ENCODE measurements around the gene LDB1.

Gene LDB1

DNA sequence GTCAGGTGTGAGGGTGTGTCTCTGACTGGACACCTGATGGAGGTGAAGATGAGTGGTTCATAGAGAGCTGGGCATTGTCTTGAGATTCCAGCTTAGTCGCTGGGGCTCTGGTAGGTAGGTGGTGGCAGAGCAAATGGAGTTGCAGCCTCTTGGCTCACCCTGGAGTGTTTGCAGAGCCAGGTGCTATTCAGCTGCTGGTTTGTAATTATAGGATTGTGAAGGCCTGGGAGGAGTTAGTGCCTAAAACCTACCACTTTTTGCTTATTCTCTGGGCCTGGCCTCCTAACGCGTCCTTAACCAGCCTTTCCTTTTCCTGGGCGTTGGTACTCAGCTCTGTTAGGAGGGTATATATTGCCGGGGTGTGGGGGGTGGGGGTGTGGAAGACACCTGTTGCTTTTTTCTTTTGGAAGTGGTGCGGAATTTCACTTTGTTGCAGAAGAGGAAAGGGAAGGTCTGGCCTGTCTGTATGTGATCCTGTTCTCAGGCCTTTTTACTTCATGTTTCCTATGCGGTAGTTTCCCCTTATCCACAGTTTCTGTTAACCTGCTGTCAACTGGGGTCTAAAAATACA is 15.9 kb upstream of the LDB1 start:
- no peak overlapping the region for H3K4me3 ChIP-seq (ENCODE audit: low read depth, low read length)
- TF ChIP-seq, protein P1, sequence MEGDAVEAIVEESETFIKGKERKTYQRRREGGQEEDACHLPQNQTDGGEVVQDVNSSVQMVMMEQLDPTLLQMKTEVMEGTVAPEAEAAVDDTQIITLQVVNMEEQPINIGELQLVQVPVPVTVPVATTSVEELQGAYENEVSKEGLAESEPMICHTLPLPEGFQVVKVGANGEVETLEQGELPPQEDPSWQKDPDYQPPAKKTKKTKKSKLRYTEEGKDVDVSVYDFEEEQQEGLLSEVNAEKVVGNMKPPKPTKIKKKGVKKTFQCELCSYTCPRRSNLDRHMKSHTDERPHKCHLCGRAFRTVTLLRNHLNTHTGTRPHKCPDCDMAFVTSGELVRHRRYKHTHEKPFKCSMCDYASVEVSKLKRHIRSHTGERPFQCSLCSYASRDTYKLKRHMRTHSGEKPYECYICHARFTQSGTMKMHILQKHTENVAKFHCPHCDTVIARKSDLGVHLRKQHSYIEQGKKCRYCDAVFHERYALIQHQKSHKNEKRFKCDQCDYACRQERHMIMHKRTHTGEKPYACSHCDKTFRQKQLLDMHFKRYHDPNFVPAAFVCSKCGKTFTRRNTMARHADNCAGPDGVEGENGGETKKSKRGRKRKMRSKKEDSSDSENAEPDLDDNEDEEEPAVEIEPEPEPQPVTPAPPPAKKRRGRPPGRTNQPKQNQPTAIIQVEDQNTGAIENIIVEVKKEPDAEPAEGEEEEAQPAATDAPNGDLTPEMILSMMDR (IDR thresholded peaks at IDR 0.05; ENCODE audit: low read depth, low read length, missing control alignments): no peak
- no peak for DNase-seq (ENCODE audit: low read depth)
- in situ Hi-C loops (cut with HindIII; ENCODE audit: low sequenced_read_pairs): no loop called here

DNA sequence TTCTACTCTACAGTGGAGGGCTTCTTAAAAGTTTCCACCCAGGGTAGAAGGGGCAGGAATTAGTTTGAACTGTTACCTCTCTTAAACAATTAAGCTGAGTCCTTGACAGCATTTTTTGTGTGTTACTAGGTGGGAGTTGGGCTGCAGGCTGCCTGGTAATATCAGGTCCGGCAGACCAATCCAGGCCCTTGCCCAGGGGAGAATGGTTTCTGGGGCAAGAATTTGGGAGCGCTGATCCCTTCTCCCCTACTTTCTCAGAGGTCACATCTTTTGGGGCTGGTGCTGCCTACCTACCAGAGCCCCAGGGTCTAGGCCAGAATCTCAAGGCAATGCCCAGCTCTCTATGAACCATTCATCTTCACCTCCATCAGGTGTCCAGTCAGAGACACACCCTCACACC is 14.2 kb upstream of the LDB1 start:
- H3K4me3 ChIP-seq (ENCODE audit: low read depth, low read length): peak overlapping the region; percentile 96
- DNase-seq (ENCODE audit: low read depth): no peak
- TF ChIP-seq, protein P1 (IDR thresholded peaks at IDR 0.05; ENCODE audit: low read depth, low read length, missing control alignments): no peak
- in situ Hi-C loops (cut with HindIII; ENCODE audit: low sequenced_read_pairs): no loop called here

DNA sequence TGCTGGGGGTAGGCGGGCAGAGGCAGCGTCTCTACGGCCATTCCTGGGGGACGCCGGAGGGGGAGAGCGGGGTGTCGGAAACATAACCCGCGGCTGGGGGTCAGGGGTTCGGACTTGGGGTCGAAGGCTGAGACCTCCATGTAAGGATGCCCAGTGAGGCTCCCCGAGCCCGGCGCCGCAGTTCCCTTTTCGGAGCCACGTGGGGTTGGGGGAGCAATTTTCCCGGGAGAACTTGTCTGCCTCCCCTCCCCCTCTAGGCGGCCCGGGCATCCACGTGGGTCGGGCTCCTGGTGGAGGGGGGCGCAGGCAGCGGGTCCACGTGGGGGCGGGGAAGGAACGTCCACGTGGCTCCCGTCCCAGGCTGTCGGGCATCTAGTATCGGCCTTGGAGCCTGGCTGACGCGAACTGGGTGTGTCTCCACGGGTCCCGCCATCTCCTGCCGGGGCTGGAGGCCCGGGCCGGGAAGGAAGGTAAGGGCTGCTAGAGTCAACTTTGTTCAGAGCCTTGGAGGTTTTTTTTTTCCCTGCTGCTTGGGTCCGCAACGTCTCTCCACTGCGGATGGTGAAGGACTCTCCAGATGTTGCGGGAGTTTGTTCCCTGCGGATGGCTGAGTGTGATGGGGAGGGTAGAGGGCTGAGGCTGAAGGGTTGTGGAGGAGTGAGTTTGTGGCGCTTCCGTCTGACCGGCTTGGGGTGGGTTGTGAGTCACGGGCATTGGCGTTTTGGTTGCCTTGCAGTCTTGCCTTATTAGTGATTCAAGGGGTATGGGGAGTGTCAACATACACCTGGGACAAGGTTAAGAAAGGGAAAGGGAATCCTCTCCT is 13.4 kb upstream of the LDB1 start:
- TF ChIP-seq, protein P1 (IDR thresholded peaks at IDR 0.05; ENCODE audit: low read depth, low read length, missing control alignments): no peak
- peak overlapping the region; percentile 96 for H3K4me3 ChIP-seq (ENCODE audit: low read depth, low read length)
- in situ Hi-C loops (cut with HindIII; ENCODE audit: low sequenced_read_pairs): no loop called here
- no peak for DNase-seq (ENCODE audit: low read depth)

DNA sequence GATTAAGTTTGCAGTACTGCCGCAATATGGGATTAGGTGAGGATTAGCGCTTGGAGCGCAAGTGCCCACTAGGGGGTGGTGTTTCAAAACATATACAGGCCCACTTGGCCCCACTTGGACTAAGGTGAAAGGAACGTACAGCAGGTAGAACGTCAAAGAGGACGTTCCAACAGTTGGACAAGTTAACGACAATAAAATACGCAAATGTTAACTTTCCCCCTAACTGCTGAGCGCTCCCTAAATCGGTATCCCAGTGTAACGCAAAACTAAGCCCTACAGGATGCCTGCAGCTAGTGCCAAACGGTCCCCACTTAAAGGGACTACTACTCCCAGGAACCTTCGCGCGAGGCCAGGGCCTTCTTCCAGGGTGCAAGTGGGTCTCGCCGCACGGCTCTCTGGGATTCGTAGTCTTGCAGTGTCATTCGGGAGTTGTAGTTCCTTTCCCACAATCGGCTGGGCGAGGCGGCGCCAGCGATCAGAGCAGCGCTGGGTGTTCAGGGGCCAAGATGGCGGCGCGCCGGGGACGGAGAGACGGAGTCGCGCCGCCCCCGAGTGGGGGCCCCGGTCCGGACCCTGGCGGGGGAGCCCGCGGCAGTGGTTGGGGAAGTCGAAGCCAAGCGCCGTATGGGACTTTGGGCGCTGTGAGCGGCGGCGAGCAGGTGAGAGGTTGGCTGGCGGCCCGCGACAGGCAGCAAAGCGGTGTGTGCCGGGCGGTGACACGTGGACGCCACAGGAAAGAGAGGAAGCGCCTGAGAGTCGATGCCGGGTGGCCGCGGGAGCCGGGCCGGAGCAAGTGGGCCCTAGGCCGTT is 12.6 kb upstream of the LDB1 start, which contains the start of gene PPRC1:
Gene PPRC1 (plus strand): TSS at position 478 of the 810 bp plus-strand sequence. CDS start 29 bp downstream, at position 507.
- in situ Hi-C loops (cut with HindIII; ENCODE audit: low sequenced_read_pairs): no loop called here
- TF ChIP-seq, protein P1 (IDR thresholded peaks at IDR 0.05; ENCODE audit: low read depth, low read length, missing control alignments): peak; percentile 92
- H3K4me3 ChIP-seq (ENCODE audit: low read depth, low read length): peak within 1 kb of the TSS; percentile 96
- peak; percentile 99 for DNase-seq (ENCODE audit: low read depth)

DNA sequence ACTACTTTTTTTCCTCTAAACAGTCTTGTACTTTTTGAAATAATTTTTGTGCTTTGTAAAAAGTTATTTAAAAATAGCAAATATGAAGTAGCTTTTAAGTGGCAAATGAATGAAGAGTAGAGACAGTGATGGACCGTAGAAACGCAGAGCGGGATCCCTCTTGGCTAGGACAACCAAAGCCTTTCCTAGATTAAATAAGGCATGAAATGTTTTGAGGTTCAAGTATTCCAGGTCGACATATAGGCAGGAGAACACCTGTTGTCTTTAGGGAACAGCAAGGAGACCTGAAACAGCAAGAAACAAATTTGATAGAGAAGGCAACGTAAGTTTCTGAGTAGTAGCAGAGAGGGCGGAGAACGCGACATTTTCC is 12.0 kb upstream of the LDB1 start:
- in situ Hi-C loops (cut with HindIII; ENCODE audit: low sequenced_read_pairs): no loop called here
- H3K4me3 ChIP-seq (ENCODE audit: low read depth, low read length): peak overlapping the region; percentile 96
- DNase-seq (ENCODE audit: low read depth): no peak
- TF ChIP-seq, protein P1 (IDR thresholded peaks at IDR 0.05; ENCODE audit: low read depth, low read length, missing control alignments): no peak
